Duodenal mucosa (tissue), 2 donors: Measurements from ENCODE around the gene SDC1.
"Not testable (repeated sequence)": the region's sequence is repeated elsewhere in the genome, so short reads cannot be mapped to it uniquely, and the experiment has no call there.

Source experiments
- H3K27ac ChIP-seq: one replicate; pipeline ENCODE4 v1.7.0; 2013; ENCODE audit warnings: low read depth, low read length
- H3K27me3 ChIP-seq, 2 donors: one replicate each; pipeline ENCODE4 v1.7.0; 2013; ENCODE audit warnings: low read length in 2 of 2, control low read depth in 1 of 2; ENCODE audit not compliant: insufficient read depth in 2 of 2, control insufficient read depth in 1 of 2
- H3K36me3 ChIP-seq, 2 donors: one replicate each; pipeline ENCODE4 v1.7.0; 2013; ENCODE audit warnings: low read length in 2 of 2, control low read depth in 1 of 2; ENCODE audit not compliant: insufficient read depth in 2 of 2, control insufficient read depth in 1 of 2
- H3K4me1 ChIP-seq, 2 donors: one replicate each; pipeline ENCODE4 v1.7.0; 2013; ENCODE audit warnings: low read length in 2 of 2, control low read depth in 1 of 2; ENCODE audit not compliant: insufficient read depth in 2 of 2, control insufficient read depth in 1 of 2
- H3K4me3 ChIP-seq, 2 donors: one replicate each; pipeline ENCODE4 v1.7.0; 2013; ENCODE audit warnings: low read length in 2 of 2, low read depth in 1 of 2
- H3K9ac ChIP-seq, 2 donors: one replicate each; pipeline ENCODE4 v1.7.0; 2013; ENCODE audit warnings: low read length in 2 of 2, low read depth in 1 of 2
- H3K9me3 ChIP-seq, 2 donors: one replicate each; pipeline ENCODE4 v1.7.0; 2013; ENCODE audit warnings: low read length in 2 of 2, control low read depth in 1 of 2; ENCODE audit not compliant: control insufficient read depth in 1 of 2

The SDC1 gene

GRCh38 chr2:20198796-20199632 is 25.9 kb downstream of the SDC1 start:
- H3K9ac ChIP-seq, result peak overlapping the region in 1 of 2 donors; percentile 6
- peaks cover 30 to 44% of the 10 kb centered on the region in 2 donors for H3K4me1 ChIP-seq
- no peaks in the 10 kb centered on the region for H3K27me3 ChIP-seq
- no peak overlapping the region for H3K4me3 ChIP-seq
- peaks cover 19 to 40% of the 10 kb centered on the region in 2 donors for H3K36me3 ChIP-seq
- peak overlapping the region; percentile 60 for H3K27ac ChIP-seq
- no peaks in the 10 kb centered on the region for H3K9me3 ChIP-seq

GRCh38 chr2:20198001-20198400 is 26.9 kb downstream of the SDC1 start:
- Histone ChIP-seq H3K9ac (peak overlapping the region in 1 of 2 donors; percentile 6), H3K4me1 (peaks cover 30 to 44% of the 10 kb centered on the region in 2 donors), H3K27me3 (no peaks in the 10 kb centered on the region), H3K4me3 (peak overlapping the region in 1 of 2 donors; percentile 31), H3K36me3 (peaks cover 13 to 30% of the 10 kb centered on the region in 2 donors), H3K9me3 (no peaks in the 10 kb centered on the region), H3K27ac (peak overlapping the region; percentile 60)

DNA sequence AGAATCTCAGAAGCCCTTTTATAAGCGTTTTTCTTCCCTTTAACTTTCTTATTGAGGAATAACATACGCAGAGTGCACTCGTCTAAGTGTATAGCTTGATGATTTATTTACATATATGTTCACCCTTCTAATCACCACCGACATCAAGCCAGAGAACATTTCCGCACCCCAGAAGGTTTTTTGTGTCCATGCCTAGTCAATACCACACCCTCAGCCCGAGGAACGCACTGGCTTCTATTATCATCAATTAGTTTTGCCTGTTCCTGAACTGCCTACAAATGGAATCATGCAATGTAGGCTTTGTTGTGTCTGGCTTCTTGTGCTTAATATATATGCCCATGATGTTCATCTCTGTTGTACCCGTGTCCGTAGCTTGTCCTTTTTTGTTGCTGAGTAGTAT is 27.7 kb downstream of the SDC1 start:
- Histone ChIP-seq H3K4me3 (no peak overlapping the region), H3K36me3 (peaks cover 8 to 22% of the 10 kb centered on the region in 2 donors), H3K9me3 (no peaks in the 10 kb centered on the region), H3K27me3 (no peaks in the 10 kb centered on the region), H3K27ac (peak overlapping the region; percentile 93), H3K4me1 (peaks cover 30 to 50% of the 10 kb centered on the region in 2 donors), H3K9ac (peak overlapping the region; percentile 29 to 46)

GRCh38 chr2:20196657-20197161 is 28.2 kb downstream of the SDC1 start:
- no peaks in the 10 kb centered on the region for H3K9me3 ChIP-seq
- no peaks in the 10 kb centered on the region for H3K27me3 ChIP-seq
- peaks cover 8 to 18% of the 10 kb centered on the region in 2 donors for H3K36me3 ChIP-seq
- H3K4me3 ChIP-seq, result peak overlapping the region in 1 of 2 donors; percentile 16
- H3K9ac ChIP-seq, result peak overlapping the region; percentile 46 to 51
- peak overlapping the region; percentile 93 for H3K27ac ChIP-seq
- peaks cover 34 to 54% of the 10 kb centered on the region in 2 donors for H3K4me1 ChIP-seq

GRCh38 chr2:20196053-20196656 is 28.8 kb downstream of the SDC1 start:
- peaks cover 35 to 59% of the 10 kb centered on the region in 2 donors for H3K4me1 ChIP-seq
- peak overlapping the region; percentile 16 to 58 for H3K4me3 ChIP-seq
- peaks cover 7 to 12% of the 10 kb centered on the region in 2 donors for H3K36me3 ChIP-seq
- peak overlapping the region; percentile 93 for H3K27ac ChIP-seq
- no peaks in the 10 kb centered on the region for H3K9me3 ChIP-seq
- peak overlapping the region; percentile 46 to 51 for H3K9ac ChIP-seq
- no peaks in the 10 kb centered on the region for H3K27me3 ChIP-seq

- H3K36me3 ChIP-seq, result peaks cover under 1 to 6% of the 10 kb centered on the region in 2 donors
Measured at GRCh38 chr2:20195431-20196033, 29.4 kb downstream of the SDC1 start.

GRCh38 chr2:20195016-20195411 is 29.9 kb downstream of the SDC1 start:
- Histone ChIP-seq H3K9ac (peak overlapping the region; percentile 26 to 43), H3K4me3 (peak overlapping the region in 1 of 2 donors; percentile 52), H3K4me1 (peaks cover 46 to 67% of the 10 kb centered on the region in 2 donors)
- not testable (repeated sequence) for H3K27ac ChIP-seq, H3K9me3 ChIP-seq, H3K27me3 ChIP-seq, H3K36me3 ChIP-seq

More at GRCh38 chr2:20195431-20196033, 29.4 kb downstream of the SDC1 start:
- no peaks in the 10 kb centered on the region for H3K9me3 ChIP-seq
- H3K4me1 ChIP-seq, result peaks cover 40 to 66% of the 10 kb centered on the region in 2 donors
- H3K27ac ChIP-seq, result no peak overlapping the region
- H3K27me3 ChIP-seq, result no peaks in the 10 kb centered on the region
- H3K4me3 ChIP-seq, result peak overlapping the region; percentile 52 to 58
- peak overlapping the region; percentile 26 to 43 for H3K9ac ChIP-seq

- peaks cover 47 to 64% of the 10 kb centered on the region in 2 donors for H3K4me1 ChIP-seq
- H3K36me3 ChIP-seq, result no peaks in the 10 kb centered on the region
- no peak overlapping the region for H3K9ac ChIP-seq
- no peaks in the 10 kb centered on the region for H3K9me3 ChIP-seq
- no peaks in the 10 kb centered on the region for H3K27me3 ChIP-seq
- H3K4me3 ChIP-seq, result no peak overlapping the region
- no peak overlapping the region for H3K27ac ChIP-seq
Measured at GRCh38 chr2:20194097-20195015, 30.6 kb downstream of the SDC1 start.

GRCh38 chr2:20193185-20193584 is 31.7 kb downstream of the SDC1 start:
- H3K9ac ChIP-seq, result no peak overlapping the region
- no peaks in the 10 kb centered on the region for H3K9me3 ChIP-seq
- H3K27ac ChIP-seq, result no peak overlapping the region
- no peaks in the 10 kb centered on the region for H3K36me3 ChIP-seq
- no peak overlapping the region for H3K4me3 ChIP-seq
- H3K27me3 ChIP-seq, result no peaks in the 10 kb centered on the region
- H3K4me1 ChIP-seq, result peaks cover 37 to 52% of the 10 kb centered on the region in 2 donors
